ENCODE data around the gene PANK2.

DNA sequence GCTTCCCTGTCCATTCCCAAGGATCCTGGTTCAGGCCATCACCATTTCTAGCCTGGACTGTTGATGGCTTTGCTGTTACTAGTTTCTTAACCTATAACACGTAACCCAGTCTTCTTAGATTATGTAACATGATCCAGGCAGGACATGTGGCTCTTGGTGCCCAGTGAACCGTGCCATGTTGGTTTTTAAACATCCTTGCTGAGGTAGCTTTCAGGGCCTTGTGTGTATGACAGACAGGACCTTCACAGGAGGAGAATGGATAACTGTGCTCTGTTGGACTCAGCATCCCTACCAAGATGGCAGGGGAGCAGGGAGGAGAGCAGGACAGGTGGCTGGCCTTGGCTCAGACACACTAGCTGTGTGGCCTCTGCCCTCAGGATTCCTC lies 46.8 kb downstream of the PANK2 start:
- TF ChIP-seq, protein P1, sequence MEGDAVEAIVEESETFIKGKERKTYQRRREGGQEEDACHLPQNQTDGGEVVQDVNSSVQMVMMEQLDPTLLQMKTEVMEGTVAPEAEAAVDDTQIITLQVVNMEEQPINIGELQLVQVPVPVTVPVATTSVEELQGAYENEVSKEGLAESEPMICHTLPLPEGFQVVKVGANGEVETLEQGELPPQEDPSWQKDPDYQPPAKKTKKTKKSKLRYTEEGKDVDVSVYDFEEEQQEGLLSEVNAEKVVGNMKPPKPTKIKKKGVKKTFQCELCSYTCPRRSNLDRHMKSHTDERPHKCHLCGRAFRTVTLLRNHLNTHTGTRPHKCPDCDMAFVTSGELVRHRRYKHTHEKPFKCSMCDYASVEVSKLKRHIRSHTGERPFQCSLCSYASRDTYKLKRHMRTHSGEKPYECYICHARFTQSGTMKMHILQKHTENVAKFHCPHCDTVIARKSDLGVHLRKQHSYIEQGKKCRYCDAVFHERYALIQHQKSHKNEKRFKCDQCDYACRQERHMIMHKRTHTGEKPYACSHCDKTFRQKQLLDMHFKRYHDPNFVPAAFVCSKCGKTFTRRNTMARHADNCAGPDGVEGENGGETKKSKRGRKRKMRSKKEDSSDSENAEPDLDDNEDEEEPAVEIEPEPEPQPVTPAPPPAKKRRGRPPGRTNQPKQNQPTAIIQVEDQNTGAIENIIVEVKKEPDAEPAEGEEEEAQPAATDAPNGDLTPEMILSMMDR (IDR thresholded peaks at IDR 0.05) = no peak
- TF ChIP-seq ZFX (IDR thresholded peaks at IDR 0.05; ENCODE audit: borderline replicate concordance) = no peak

All from 22Rv1 (cell line).